Urothelium cell line (cell line): Measurements from ENCODE around the gene STX10.

Source experiments
- DNase-seq: peaks from one replicate; pipeline ENCODE4 v3.0.0; 2011; ENCODE audit warnings: low spot score, mixed read lengths
- FAIRE-seq: peaks from 2 replicates; lab custom pipeline; 2011; peaks lifted over from hg19 to GRCh38; lab: Jason Lieb, UNC

The STX10 gene

GRCh38 chr19:13165162-13165997 is 15.2 kb upstream of the STX10 start:
- DNase-seq = no peak

GRCh38 chr19:13164343-13165161 is 14.4 kb upstream of the STX10 start:
- FAIRE-seq = no peak
- no peak for DNase-seq

More at GRCh38 chr19:13165162-13165997, 15.2 kb upstream of the STX10 start:
- no peak for FAIRE-seq

DNA sequence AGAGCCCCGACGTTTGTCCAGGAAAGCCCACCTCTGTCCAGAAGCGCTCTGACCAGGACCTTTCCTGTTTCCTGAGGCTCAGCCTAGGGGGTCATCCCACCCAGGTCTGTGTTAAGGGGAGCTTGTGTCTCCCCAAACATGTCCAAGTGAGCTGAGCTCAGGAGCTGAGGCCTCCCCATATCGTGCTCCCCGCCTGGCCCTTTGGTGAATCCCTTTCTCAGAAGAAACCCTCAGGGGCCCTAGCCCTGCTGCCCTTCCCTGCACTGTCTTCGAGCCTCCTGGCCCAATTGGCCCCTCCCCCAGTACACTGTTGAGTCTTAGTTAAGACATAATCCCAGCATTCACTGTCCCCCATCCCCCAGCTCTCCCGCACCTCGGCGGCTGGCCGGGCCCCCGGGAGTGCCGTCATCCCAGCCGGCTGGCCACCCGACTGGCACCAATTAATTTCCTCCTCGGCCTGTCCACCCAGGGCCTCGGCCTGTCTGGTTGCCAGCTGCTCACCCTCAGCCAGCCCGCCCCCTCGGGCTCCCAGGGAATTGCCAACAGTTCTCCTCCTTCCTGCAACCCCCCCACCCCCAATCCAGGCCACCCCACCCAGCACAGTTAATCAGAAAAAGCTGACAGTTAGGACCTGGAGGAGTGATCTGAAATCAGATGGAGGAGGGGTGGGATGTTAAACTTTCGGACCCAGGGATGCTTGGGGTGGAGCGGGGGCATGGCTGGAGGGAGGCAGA is 13.6 kb upstream of the STX10 start:
- DNase-seq = peak; percentile 52
- FAIRE-seq = no peak

- no peak for FAIRE-seq
Measured at GRCh38 chr19:13162724-13163608, 12.8 kb upstream of the STX10 start.

DNA sequence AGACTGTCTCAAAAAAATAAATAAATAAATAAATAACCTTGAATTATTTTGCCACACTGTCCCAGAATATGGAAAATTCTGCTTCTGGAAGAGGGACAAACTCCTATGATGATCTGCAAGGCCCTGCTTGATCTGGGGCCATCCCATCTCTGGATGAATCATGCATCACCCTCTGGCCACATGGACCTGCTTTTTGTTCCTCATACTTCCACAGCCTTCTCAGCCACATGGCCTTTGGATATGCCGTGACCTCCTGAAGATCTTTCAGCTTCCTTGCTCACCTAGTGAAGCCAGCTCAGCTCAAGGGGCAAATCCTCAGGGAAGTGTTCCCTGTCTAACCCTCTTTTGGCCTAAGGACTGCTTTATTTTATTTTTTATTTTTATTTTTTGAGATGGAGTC is 10.4 kb upstream of the STX10 start:
- DNase-seq (no peak), FAIRE-seq (no peak)

More at GRCh38 chr19:13162724-13163608, 12.8 kb upstream of the STX10 start:
- peak; percentile 80 for DNase-seq

DNA sequence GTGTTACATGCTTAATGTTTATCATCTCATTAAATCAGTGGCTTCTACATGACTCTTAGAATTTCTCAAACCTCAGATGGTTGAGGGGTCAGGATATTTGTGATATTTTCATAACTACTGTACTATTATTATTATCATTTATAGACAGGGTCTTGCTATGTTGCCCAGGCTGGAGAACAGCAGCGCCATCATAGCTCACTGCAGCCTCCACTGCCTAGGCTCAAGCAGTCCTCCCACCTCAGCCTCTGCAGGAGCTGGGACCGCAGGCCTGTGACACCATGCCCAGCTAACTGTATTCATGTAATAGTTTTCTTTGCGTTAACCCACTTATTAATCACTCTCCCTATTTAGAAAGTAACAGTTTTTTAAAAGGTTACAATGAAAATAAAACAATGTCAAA is 9.5 kb upstream of the STX10 start:
- FAIRE-seq (no peak), DNase-seq (no peak)

- no peak for FAIRE-seq
- DNase-seq = peak; percentile 56
Measured at GRCh38 chr19:13155472-13156359, 5.5 kb upstream of the STX10 start.

- peak; percentile 13 for DNase-seq
Measured at GRCh38 chr19:13154911-13155471, 4.8 kb upstream of the STX10 start.

DNA sequence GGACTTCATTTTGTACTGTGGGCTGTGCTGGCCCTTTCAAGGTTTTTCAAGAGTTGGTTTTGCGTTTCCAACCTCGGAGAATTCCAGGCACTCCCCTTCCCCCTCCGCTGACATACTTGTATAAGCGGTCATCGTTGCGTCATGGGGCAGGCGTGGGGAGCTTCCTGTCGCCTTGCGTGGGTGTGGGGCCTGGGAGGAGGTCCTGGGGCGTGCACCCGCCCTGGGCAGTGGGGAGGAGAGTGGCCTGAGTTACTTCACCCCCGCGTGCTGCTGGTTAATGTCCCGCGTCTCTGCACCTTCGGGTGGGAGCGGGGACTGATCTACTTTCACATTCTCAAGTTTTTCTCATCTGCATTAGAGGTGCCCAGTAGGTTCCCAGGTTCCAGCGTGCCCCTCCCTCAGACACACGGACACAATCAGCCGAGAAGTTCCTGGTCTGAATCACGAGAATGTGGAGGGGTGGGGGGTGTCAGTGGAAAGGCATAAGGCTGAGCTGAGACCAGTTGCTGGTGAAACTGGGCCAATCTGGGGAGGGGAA is 4.1 kb upstream of the STX10 start:
- peak; percentile 23 for DNase-seq
- FAIRE-seq = no peak

More at GRCh38 chr19:13154911-13155471, 4.8 kb upstream of the STX10 start:
- no peak for FAIRE-seq

DNA sequence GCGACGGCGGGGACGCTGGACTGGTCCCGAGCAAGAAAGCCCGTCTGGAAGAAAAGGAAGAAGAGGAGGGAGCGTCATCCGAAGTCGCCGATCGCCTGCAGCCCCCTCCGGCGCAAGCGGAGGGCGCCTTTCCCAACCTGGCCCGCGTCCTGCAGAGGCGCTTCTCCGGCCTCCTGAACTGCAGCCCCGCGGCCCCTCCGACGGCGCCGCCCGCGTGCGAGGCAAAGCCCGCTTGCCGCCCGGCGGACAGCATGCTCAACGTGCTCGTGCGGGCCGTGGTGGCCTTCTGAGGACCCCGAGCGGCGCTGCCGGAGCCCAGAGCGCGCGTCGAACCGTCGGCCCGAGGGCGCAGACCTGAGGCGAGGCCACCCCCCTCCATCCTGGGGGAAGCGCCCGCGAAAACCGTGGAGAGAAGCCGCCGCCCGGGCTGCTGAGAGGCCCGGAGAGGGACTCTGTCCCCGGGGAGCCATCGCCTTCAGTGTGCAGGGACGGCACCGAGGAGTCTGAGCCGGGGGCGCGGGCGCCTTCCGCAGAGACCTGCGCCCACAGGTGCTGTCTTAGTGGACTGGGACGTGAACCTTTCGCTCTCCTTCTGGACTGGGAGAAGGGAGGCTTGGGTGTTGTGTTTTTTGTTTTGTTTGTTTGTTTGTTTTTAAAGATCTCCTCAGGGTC is 3.5 kb upstream of the STX10 start:
- FAIRE-seq (no peak), DNase-seq (no peak)

DNA sequence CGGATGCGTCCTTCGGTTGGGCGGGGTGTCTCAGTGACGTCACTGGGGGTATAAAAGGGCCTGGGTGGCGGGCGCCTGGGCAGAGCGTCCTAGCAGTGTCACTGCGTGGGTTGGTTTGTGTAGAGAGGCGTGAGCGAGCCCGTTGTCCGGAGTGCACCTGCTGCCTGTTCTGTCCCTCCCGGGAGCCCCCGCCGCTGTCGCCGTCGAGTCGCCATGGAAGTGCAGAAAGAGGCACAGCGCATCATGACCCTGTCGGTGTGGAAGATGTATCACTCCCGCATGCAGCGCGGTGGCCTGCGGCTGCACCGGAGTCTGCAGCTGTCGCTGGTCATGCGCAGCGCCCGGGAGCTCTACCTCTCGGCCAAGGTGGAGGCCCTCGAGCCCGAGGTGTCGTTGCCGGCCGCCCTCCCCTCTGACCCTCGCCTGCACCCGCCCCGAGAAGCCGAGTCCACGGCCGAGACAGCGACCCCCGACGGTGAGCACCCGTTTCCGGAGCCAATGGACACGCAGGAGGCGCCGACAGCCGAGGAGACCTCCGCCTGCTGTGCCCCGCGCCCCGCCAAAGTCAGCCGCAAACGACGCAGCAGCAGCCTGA is 2.9 kb upstream of the STX10 start:
- peak; percentile 83 for DNase-seq

GRCh38 chr19:13152356-13152973 is 2.3 kb upstream of the STX10 start:
- FAIRE-seq = no peak

More for the DNA sequence above, 2.9 kb upstream of the STX10 start:
- no peak for FAIRE-seq

GRCh38 chr19:13151605-13152355 is 1.6 kb upstream of the STX10 start:
- no peak for FAIRE-seq
- DNase-seq = peak; percentile 92

More at GRCh38 chr19:13152356-13152973, 2.3 kb upstream of the STX10 start:
- DNase-seq = no peak

- DNase-seq = no peak
- no peak for FAIRE-seq
Measured at GRCh38 chr19:13150931-13151604, 893 bp upstream of the STX10 start.

- FAIRE-seq (no peak), DNase-seq (peak; percentile 13)
Measured at GRCh38 chr19:13149628-13150186, 468 bp downstream of the STX10 start.
